ENCODE data around the gene LCLAT1.

The LCLAT1 gene

DNA sequence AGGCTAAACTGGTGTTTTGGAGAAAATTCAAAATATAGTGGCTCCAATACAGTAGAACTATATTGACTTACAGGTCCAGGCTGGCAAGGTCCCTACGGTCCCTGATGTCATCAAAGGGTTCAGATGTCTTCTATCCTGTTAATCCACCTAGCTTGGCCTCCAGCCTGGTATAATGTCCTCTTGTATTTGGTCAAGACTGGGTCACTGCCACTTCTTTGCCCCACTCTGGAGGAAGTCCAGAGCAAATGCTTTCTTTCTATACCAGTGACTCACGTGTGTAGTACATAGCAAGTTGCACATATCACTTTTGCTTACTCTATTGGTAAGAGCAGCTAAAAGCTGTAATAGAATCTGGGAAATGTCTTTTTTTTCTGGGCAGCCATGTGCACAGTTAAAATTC is 80.8 kb downstream of the LCLAT1 start:
- Histone ChIP-seq H3K9me3 (ENCODE audit: control insufficient read depth in 2 of 2, low read length in 2 of 2) (no peaks in the 10 kb centered on the region), H3K4me1 (ENCODE audit: control insufficient read depth in 2 of 2, insufficient read depth in 2 of 2, low read length in 2 of 2) (no peaks in the 10 kb centered on the region), H3K27me3 (ENCODE audit: control insufficient read depth in 2 of 2, insufficient read depth in 2 of 2, low read length in 2 of 2) (no peaks in the 10 kb centered on the region), H3K36me3 (ENCODE audit: control insufficient read depth in 2 of 2, insufficient read depth in 2 of 2, low read length in 2 of 2) (peaks cover 0 to 4% of the 10 kb centered on the region in 2 donors), H3K4me3 (ENCODE audit: low read length in 2 of 2) (no peak overlapping the region), H3K9ac (ENCODE audit: low read depth in 1 of 2, low read length in 2 of 2) (no peak overlapping the region), H3K27ac (ENCODE audit: low read depth in 2 of 2, low read length in 2 of 2) (no peak overlapping the region)

DNA sequence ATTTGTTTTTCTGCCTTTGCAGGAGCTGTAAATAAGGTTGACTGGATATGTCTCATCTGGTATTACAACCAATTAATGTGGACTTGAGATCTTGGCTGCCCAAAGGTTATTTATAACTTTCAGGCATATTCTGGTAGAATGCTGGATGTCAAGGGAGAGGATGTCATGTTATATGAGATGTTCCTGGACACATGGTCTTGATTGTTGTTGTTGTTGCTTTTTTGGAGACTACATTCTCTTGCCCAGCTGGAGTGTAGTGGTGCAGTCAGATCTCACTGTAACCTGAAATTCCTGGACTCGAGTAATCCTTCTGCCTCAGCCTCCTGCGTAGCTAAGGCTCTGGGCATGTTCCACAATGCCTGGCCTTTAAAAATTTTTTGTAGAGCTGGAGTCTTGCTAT is 83.3 kb downstream of the LCLAT1 start:
- Histone ChIP-seq H3K4me3 (ENCODE audit: low read length in 2 of 2) (no peak overlapping the region), H3K4me1 (ENCODE audit: control insufficient read depth in 2 of 2, insufficient read depth in 2 of 2, low read length in 2 of 2) (no peaks in the 10 kb centered on the region), H3K36me3 (ENCODE audit: control insufficient read depth in 2 of 2, insufficient read depth in 2 of 2, low read length in 2 of 2) (peaks cover 2 to 7% of the 10 kb centered on the region in 2 donors), H3K9ac (ENCODE audit: low read depth in 1 of 2, low read length in 2 of 2) (no peak overlapping the region), H3K27me3 (ENCODE audit: control insufficient read depth in 2 of 2, insufficient read depth in 2 of 2, low read length in 2 of 2) (no peaks in the 10 kb centered on the region), H3K9me3 (ENCODE audit: control insufficient read depth in 2 of 2, low read length in 2 of 2) (no peaks in the 10 kb centered on the region), H3K27ac (ENCODE audit: low read depth in 2 of 2, low read length in 2 of 2) (no peak overlapping the region)

DNA sequence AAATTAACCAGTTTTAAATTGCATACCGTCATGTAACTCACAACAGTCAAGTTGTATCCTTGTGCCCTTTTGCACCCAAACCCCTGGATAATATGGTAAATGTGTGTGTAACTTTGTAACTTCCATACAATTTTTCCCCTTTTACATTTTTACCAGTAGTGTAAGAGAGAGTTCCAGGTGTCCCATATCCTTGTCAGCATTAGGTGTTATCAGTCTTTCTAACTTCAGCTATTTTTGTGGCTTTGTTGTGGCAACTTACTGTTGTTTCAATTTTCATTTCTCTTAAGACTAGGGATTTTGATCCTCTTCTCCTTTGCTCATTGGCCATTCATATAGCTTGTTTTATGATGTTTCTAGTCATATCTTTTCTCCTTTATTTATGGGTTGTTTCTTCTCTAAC is 94.6 kb downstream of the LCLAT1 start:
- Histone ChIP-seq H3K27ac (ENCODE audit: low read depth in 2 of 2, low read length in 2 of 2) (no peak overlapping the region), H3K36me3 (ENCODE audit: control insufficient read depth in 2 of 2, insufficient read depth in 2 of 2, low read length in 2 of 2) (no peaks in the 10 kb centered on the region), H3K4me1 (ENCODE audit: control insufficient read depth in 2 of 2, insufficient read depth in 2 of 2, low read length in 2 of 2) (no peaks in the 10 kb centered on the region), H3K9ac (ENCODE audit: low read depth in 1 of 2, low read length in 2 of 2) (no peak overlapping the region), H3K27me3 (ENCODE audit: control insufficient read depth in 2 of 2, insufficient read depth in 2 of 2, low read length in 2 of 2) (no peaks in the 10 kb centered on the region), H3K9me3 (ENCODE audit: control insufficient read depth in 2 of 2, low read length in 2 of 2) (no peaks in the 10 kb centered on the region), H3K4me3 (ENCODE audit: low read length in 2 of 2) (no peak overlapping the region)

- H3K27ac ChIP-seq (ENCODE audit: low read depth in 2 of 2, low read length in 2 of 2) = no peak overlapping the region
- no peaks in the 10 kb centered on the region for H3K36me3 ChIP-seq (ENCODE audit: control insufficient read depth in 2 of 2, insufficient read depth in 2 of 2, low read length in 2 of 2)
- no peaks in the 10 kb centered on the region for H3K4me1 ChIP-seq (ENCODE audit: control insufficient read depth in 2 of 2, insufficient read depth in 2 of 2, low read length in 2 of 2)
- H3K4me3 ChIP-seq (ENCODE audit: low read length in 2 of 2) = no peak overlapping the region
- H3K9me3 ChIP-seq (ENCODE audit: control insufficient read depth in 2 of 2, low read length in 2 of 2) = no peaks in the 10 kb centered on the region
- H3K27me3 ChIP-seq (ENCODE audit: control insufficient read depth in 2 of 2, insufficient read depth in 2 of 2, low read length in 2 of 2) = no peaks in the 10 kb centered on the region
- H3K9ac ChIP-seq (ENCODE audit: low read depth in 1 of 2, low read length in 2 of 2) = no peak overlapping the region
Measured at GRCh38 chr2:30545875-30546274, 98.8 kb downstream of the LCLAT1 start.

DNA sequence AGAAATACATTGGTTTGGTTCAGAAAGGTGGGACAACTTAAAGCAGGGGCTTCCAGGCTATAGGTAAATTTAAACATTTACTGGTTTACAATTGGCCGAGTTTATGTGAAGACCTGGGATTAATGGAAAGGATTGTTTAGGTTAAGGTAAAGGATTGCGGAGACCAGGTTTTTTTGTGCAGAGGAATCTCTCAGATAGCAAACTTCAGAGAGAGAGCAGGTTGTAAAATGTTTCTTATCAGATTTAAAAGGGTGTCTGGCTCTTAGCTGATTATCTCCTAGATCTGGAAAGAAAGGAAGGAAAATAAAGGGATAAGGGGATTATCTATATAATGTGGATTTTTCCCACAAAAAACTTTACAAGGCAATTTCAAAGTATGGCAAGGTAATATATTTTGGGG is 101.3 kb downstream of the LCLAT1 start:
- no peaks in the 10 kb centered on the region for H3K36me3 ChIP-seq (ENCODE audit: control insufficient read depth in 2 of 2, insufficient read depth in 2 of 2, low read length in 2 of 2)
- H3K9ac ChIP-seq (ENCODE audit: low read depth in 1 of 2, low read length in 2 of 2) = no peak overlapping the region
- H3K4me3 ChIP-seq (ENCODE audit: low read length in 2 of 2) = no peak overlapping the region
- no peaks in the 10 kb centered on the region for H3K4me1 ChIP-seq (ENCODE audit: control insufficient read depth in 2 of 2, insufficient read depth in 2 of 2, low read length in 2 of 2)
- H3K27me3 ChIP-seq (ENCODE audit: control insufficient read depth in 2 of 2, insufficient read depth in 2 of 2, low read length in 2 of 2) = no peaks in the 10 kb centered on the region
- H3K9me3 ChIP-seq (ENCODE audit: control insufficient read depth in 2 of 2, low read length in 2 of 2) = no peaks in the 10 kb centered on the region
- no peak overlapping the region for H3K27ac ChIP-seq (ENCODE audit: low read depth in 2 of 2, low read length in 2 of 2)

DNA sequence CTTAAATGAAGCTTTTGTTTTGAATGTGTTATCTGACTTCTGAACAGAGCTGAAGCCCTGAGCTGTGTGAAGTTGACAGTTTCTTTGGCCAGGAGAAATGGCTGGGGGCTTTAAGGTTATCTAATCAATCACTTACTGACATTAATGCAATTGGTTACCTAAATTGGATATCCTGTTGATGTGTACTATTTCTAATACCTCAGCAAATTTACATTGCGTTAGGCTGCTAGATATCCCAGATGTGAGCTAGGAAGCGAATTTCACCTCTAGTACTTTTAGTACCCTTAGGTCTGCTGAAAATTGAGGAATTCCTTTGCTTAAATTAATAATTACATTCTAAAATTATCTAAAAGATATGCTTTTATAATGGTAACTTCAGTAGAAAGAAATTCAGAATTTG is 102.0 kb downstream of the LCLAT1 start:
- no peak overlapping the region for H3K4me3 ChIP-seq (ENCODE audit: low read length in 2 of 2)
- H3K9ac ChIP-seq (ENCODE audit: low read depth in 1 of 2, low read length in 2 of 2) = no peak overlapping the region
- no peaks in the 10 kb centered on the region for H3K27me3 ChIP-seq (ENCODE audit: control insufficient read depth in 2 of 2, insufficient read depth in 2 of 2, low read length in 2 of 2)
- H3K9me3 ChIP-seq (ENCODE audit: control insufficient read depth in 2 of 2, low read length in 2 of 2) = no peaks in the 10 kb centered on the region
- no peaks in the 10 kb centered on the region for H3K36me3 ChIP-seq (ENCODE audit: control insufficient read depth in 2 of 2, insufficient read depth in 2 of 2, low read length in 2 of 2)
- H3K4me1 ChIP-seq (ENCODE audit: control insufficient read depth in 2 of 2, insufficient read depth in 2 of 2, low read length in 2 of 2) = no peaks in the 10 kb centered on the region
- H3K27ac ChIP-seq (ENCODE audit: low read depth in 2 of 2, low read length in 2 of 2) = no peak overlapping the region

DNA sequence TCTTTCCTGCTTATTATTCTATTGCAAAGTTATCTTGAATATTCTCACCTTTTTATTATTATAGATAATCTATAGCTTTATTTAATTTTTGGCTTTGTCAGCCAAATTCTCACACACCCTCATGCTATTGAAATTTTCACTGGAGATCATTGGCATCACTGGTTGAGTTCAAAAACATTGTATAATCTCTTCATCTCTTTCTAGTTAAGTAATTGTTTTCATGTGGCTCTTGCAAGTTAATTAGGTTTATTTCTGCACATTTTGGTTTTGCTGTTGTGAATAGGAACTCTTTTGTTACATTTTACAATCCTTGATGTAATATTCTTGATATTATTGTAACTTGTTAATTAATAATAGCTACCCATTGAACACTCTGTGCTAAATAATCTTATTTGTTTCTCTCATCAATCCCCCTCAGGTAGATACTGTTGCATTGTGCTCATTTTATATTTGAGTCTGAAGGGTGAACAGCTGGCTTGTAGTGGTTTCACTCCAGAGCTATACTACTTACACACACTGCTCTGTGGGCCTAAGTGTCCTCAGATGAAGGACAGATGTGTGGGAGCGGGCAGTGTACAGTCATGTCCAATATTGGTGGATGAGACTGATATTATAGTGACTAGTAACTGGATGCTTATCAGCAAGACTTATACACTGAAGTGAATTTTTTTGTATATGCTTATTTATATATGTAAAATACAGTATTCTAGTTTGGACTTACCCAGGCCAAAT is 112.7 kb downstream of the LCLAT1 start:
- Histone ChIP-seq H3K27ac (ENCODE audit: low read depth in 2 of 2, low read length in 2 of 2) (no peak overlapping the region), H3K4me3 (ENCODE audit: low read length in 2 of 2) (no peak overlapping the region), H3K9me3 (ENCODE audit: control insufficient read depth in 2 of 2, low read length in 2 of 2) (no peaks in the 10 kb centered on the region), H3K4me1 (ENCODE audit: control insufficient read depth in 2 of 2, insufficient read depth in 2 of 2, low read length in 2 of 2) (no peaks in the 10 kb centered on the region), H3K36me3 (ENCODE audit: control insufficient read depth in 2 of 2, insufficient read depth in 2 of 2, low read length in 2 of 2) (peaks cover 6% of the 10 kb centered on the region in 2 donors), H3K9ac (ENCODE audit: low read depth in 1 of 2, low read length in 2 of 2) (no peak overlapping the region), H3K27me3 (ENCODE audit: control insufficient read depth in 2 of 2, insufficient read depth in 2 of 2, low read length in 2 of 2) (no peaks in the 10 kb centered on the region)

GRCh38 chr2:30561349-30561748 is 114.3 kb downstream of the LCLAT1 start:
- Histone ChIP-seq H3K4me3 (ENCODE audit: low read length in 2 of 2) (no peak overlapping the region), H3K27ac (ENCODE audit: low read depth in 2 of 2, low read length in 2 of 2) (no peak overlapping the region), H3K9ac (ENCODE audit: low read depth in 1 of 2, low read length in 2 of 2) (no peak overlapping the region), H3K27me3 (ENCODE audit: control insufficient read depth in 2 of 2, insufficient read depth in 2 of 2, low read length in 2 of 2) (no peaks in the 10 kb centered on the region), H3K9me3 (ENCODE audit: control insufficient read depth in 2 of 2, low read length in 2 of 2) (no peaks in the 10 kb centered on the region), H3K36me3 (ENCODE audit: control insufficient read depth in 2 of 2, insufficient read depth in 2 of 2, low read length in 2 of 2) (peaks cover 6% of the 10 kb centered on the region in 2 donors), H3K4me1 (ENCODE audit: control insufficient read depth in 2 of 2, insufficient read depth in 2 of 2, low read length in 2 of 2) (no peaks in the 10 kb centered on the region)

GRCh38 chr2:30565851-30566358 is 118.9 kb downstream of the LCLAT1 start:
- Histone ChIP-seq H3K4me3 (ENCODE audit: low read length in 2 of 2) (no peak overlapping the region), H3K9me3 (ENCODE audit: control insufficient read depth in 2 of 2, low read length in 2 of 2) (no peaks in the 10 kb centered on the region), H3K27ac (ENCODE audit: low read depth in 2 of 2, low read length in 2 of 2) (peak overlapping the region; percentile 4 to 38), H3K9ac (ENCODE audit: low read depth in 1 of 2, low read length in 2 of 2) (no peak overlapping the region), H3K36me3 (ENCODE audit: control insufficient read depth in 2 of 2, insufficient read depth in 2 of 2, low read length in 2 of 2) (peaks cover 6% of the 10 kb centered on the region in 2 donors), H3K4me1 (ENCODE audit: control insufficient read depth in 2 of 2, insufficient read depth in 2 of 2, low read length in 2 of 2) (no peaks in the 10 kb centered on the region), H3K27me3 (ENCODE audit: control insufficient read depth in 2 of 2, insufficient read depth in 2 of 2, low read length in 2 of 2) (no peaks in the 10 kb centered on the region)

- peak overlapping the region in 1 of 2 donors; percentile 38 for H3K27ac ChIP-seq (ENCODE audit: low read depth in 2 of 2, low read length in 2 of 2)
- no peaks in the 10 kb centered on the region for H3K27me3 ChIP-seq (ENCODE audit: control insufficient read depth in 2 of 2, insufficient read depth in 2 of 2, low read length in 2 of 2)
- peaks cover 6% of the 10 kb centered on the region in 2 donors for H3K36me3 ChIP-seq (ENCODE audit: control insufficient read depth in 2 of 2, insufficient read depth in 2 of 2, low read length in 2 of 2)
- no peak overlapping the region for H3K9ac ChIP-seq (ENCODE audit: low read depth in 1 of 2, low read length in 2 of 2)
- no peak overlapping the region for H3K4me3 ChIP-seq (ENCODE audit: low read length in 2 of 2)
- H3K9me3 ChIP-seq (ENCODE audit: control insufficient read depth in 2 of 2, low read length in 2 of 2) = no peaks in the 10 kb centered on the region
- H3K4me1 ChIP-seq (ENCODE audit: control insufficient read depth in 2 of 2, insufficient read depth in 2 of 2, low read length in 2 of 2) = no peaks in the 10 kb centered on the region
Measured at GRCh38 chr2:30566631-30567030, 119.6 kb downstream of the LCLAT1 start.
